Hepatocyte (in vitro differentiated cells): ENCODE measurements around the gene SGCG.

Experiments used
- CTCF ChIP-seq: fragments of 200-600 bp; sonication (generic); IDR thresholded peaks from 2 replicates; pipeline ENCODE4 v1.5.1; 2016; ENCODE audit warnings: antibody characterized with exemption, mild to moderate bottlenecking; ENCODE audit not compliant: poor library complexity
- EZH2 ChIP-seq: fragments of 200-600 bp; sonication (generic); IDR thresholded peaks from 2 replicates; pipeline ENCODE4 v1.6.1; 2016; ENCODE audit warnings: antibody characterized with exemption, mild to moderate bottlenecking, borderline replicate concordance

- no peak for TF ChIP-seq CTCF
- TF ChIP-seq EZH2 = no peak
Measured at GRCh38 chr13:23359882-23360281, 179.1 kb downstream of the SGCG start.
